ENCODE results near the gene GORASP1.

Gene GORASP1

GRCh38 chr3:39125841-39126500 is 18.5 kb upstream of the GORASP1 start:
- DNase-seq (ENCODE audit: low spot score) = no peak

- no peak for DNase-seq (ENCODE audit: low spot score)
These were observed 17.7 kb upstream of the GORASP1 start for GRCh38 chr3:39124876-39125840.

DNA sequence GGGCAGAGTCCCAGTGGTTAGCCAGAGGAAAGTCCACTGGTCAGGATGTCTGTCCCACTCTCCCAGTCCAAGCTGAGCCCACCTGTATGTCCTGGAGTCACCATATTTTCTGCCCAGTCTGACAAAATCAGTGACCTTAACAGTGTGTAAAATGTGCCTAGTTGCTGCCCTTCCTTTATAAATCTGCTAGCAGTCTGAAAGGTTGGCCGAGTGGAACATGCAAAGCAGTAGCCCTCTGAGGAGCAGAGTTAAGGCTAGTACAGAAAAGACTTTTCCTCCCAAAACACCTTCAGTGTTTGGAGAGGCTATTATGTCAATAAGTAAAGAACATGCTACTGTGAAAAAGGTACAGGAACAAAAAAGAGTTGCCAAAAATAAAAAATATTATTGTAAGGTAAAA is 15.4 kb upstream of the GORASP1 start:
- no peak for DNase-seq (ENCODE audit: low spot score)

DNA sequence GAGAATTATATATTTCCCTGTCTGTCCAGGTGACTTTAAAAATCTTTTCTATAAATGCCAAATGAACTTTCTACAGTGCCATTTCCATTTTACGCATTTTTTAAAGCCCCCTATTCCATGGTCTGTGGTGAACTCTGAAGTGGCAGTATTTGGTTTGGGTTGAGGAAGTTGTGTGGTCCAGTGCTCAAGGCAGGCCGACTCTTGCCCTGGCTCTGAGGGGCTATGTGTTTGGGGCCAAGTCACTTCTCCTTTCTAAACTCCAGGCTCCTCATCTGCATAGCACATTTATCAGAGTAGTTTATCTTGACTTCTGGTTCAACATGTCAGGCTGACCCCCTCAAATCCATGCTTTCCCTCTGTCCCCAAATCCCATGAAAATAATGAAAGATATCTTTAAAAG is 14.2 kb upstream of the GORASP1 start:
- DNase-seq (ENCODE audit: low spot score) = no peak

- no peak for DNase-seq (ENCODE audit: low spot score)
These were observed 11.7 kb upstream of the GORASP1 start for GRCh38 chr3:39118931-39119660.

DNA sequence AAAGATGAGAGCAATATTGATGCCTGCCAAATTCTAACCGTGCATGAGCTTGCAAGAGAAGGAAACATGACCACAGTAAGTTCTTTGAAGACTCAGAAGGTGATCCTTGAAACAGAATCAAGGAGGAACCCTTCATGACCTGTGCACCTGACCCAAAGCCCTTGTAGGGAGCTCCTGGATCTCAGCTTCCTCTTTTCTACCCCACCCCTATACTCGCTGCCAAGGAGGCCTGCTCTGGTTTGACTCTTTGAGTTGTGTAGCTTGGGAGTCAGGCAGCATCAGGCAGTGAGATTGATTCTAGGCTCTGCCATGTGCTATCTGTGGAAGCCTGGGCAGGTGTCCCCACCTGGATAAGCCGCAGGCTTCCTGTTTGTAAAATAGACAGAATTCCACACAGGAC is 10.7 kb upstream of the GORASP1 start:
- no peak for DNase-seq (ENCODE audit: low spot score)

GRCh38 chr3:39115870-39116269 is 8.4 kb upstream of the GORASP1 start:
- no peak for DNase-seq (ENCODE audit: low spot score)

DNA sequence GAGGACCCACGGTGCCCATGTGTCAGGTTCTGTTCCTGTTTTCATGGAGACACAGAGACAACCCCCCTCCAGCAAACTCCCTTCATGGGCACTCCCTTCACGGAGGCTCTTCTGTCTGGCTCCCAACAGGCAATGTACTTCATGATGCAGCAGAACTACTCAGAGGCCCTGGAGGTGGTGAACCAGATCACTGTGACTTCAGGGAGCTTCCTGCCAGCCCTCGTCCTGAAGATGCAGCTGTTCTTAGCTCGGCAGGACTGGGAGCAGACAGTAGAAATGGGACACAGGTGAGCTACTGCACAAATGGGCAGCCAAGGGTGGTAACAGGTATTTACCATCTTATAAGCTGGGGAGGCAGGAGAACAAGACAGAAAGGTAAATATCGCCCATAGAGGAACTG is 7.0 kb upstream of the GORASP1 start:
- no peak for DNase-seq (ENCODE audit: low spot score)

- DNase-seq (ENCODE audit: low spot score) = no peak
These were observed 5.9 kb upstream of the GORASP1 start for GRCh38 chr3:39113291-39113690.

DNA sequence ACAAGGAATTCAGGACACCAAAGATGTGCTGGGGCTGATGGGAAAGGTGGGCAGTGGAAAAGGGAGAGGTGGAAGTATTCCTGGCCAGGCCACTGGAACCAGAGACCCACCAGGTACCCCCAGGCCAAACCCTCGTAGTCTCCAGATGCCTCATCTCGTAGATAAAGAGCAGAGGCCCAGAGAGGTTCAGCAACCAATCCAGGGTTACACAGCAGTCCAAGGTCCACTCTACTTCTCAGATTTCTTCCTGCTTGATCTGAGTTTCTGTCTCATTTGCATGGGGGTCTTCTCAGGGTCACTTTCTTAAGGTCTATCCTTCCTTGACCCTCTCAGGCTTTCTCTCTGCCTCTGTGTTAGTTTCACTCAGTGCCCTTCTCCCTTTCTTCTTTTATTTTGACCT is 5.1 kb upstream of the GORASP1 start:
- no peak for DNase-seq (ENCODE audit: low spot score)

- no peak for DNase-seq (ENCODE audit: low spot score)
These were observed 4.7 kb upstream of the GORASP1 start for GRCh38 chr3:39112113-39112512.

DNA sequence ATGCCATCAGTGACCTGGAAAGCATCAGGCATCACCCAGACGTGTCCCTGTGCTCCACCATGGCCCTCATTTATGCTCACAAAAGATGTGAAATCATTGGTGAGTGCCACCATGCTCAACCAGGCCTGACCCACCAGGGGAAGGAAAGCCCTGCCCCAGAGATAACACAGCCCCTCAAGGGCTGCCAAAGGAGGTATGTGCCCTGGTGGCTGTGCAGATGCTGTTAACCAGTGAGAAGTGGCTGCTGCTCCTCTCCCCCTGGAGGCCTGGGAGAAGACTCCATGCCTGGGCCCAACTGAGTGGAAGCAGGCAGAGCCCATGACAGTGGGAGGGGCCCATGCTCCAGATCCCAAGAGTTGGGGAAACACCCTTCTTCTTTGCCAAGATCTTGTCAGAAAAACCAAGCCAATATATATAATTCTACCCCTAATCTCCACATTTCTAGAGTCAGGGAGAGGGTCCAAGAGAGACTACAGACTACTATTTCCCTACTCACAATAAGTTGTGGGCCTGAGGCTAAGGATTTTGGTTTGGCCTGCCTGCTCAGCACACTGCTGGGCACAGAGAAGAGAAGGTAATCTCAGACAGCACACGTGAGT is 2.7 kb upstream of the GORASP1 start:
- no peak for DNase-seq (ENCODE audit: low spot score)

- no peak for DNase-seq (ENCODE audit: low spot score)
These were observed 1.7 kb upstream of the GORASP1 start for GRCh38 chr3:39109086-39109485.

GRCh38 chr3:39108200-39108710 is 828 bp upstream of the GORASP1 start:
- no peak for DNase-seq (ENCODE audit: low spot score)

DNA sequence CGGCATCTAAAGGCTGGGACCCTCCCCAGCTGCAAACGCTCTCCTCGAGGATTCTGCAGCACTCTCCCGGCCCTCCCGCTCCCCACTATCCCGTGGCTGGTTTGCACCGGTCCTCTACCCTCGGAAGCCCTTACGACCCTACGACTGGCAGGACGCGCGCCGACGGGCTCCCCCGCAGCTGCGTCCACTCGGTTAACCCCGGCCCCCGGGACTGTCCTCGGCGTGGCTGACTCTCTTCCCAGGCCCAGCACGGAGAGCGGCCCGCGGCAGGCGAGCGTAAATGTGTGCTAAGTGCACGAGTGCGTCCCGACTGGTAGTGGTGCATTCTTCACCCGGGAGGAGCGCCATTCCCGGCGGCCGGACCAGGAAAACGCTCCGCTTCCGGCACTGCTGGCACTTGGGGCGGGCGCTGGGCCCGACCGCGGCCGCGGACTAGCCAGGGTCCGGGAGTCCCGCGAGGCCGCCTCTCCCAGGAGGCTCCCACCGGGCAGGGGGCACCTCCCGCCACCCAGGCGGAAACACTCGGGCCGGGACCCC is 508 bp downstream of the GORASP1 start:
- no peak for DNase-seq (ENCODE audit: low spot score)

GRCh38 chr3:39106281-39106811 is 1.1 kb downstream of the GORASP1 start:
- DNase-seq (ENCODE audit: low spot score) = no peak

DNA sequence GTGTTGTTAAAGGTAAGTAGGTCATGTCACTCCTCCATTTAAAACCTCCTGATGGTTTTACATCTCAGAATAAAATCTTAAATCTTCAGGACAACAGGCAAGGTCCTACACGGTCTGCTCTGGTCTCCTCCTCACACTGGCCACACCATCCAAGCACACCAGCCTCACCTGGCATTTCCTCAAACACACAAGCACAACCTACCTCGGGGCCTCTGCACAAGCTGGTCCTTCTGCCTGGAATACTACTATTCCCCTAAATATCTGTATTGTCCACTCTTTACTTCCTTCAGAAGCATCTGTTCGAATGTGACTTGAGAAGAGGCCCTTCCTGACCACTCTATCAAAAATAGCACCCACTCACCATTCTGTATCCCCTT is 1.8 kb downstream of the GORASP1 start:
- no peak for DNase-seq (ENCODE audit: low spot score)

DNA sequence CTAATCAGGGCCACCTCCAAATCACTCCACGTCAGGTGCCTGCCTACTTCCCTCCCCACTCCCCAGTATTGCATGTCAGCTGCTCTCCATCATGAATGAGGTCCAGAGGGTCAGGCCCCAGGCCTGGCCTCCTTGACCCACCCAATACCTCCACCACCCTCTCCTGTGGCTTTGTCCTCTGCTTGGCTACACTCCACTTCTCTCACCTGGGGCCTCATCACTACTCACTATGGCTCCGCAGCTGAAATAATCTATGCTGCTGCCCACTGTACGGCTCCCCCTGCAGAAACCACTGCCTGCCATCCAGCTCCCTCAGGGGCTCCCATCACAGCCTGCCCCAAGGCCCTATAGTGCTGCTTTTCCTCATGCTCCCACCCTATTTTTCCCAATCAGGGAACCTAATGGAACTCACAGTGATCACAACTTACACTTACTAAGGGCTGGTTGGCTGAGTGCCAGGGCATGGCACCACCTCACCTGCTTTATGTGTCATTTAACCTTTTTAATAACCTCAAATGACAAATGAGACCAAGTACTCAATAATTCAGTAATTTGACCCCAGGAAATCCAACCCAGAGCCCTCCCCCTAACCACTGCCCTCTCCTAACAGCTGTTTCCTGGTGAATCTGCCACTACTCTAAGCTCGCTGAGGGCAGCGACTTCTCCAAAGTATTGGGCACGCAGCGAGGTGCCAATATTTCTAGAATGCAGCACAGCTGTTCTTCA is 2.3 kb downstream of the GORASP1 start:
- peak; percentile 33 for DNase-seq (ENCODE audit: low spot score)

- no peak for DNase-seq (ENCODE audit: low spot score)
These were observed 3.5 kb downstream of the GORASP1 start for GRCh38 chr3:39103791-39104552.

- DNase-seq (ENCODE audit: low spot score) = no peak
These were observed 4.1 kb downstream of the GORASP1 start for GRCh38 chr3:39103324-39103693.
